Measurements from ENCODE around the gene ACSS1. TPM values are rescaled to one million over a fixed set of nuclear protein-coding genes. Genes with fewer than 3 reads are reported as not detected.

Gene ACSS1
- total RNA-seq (ENCODE audit: low replicate concordance): 1.1 and 14.0 TPM in 2 replicates

GRCh38 chr20:25058051-25058846, at the start of gene ACSS1:
Gene ACSS1, minus strand, starts transcription at chr20:25058139. Its CDS starts 37 bp downstream, at chr20:25058102.

GRCh38 chr20:25081730-25082497, 24.0 kb upstream of the ACSS1 start, which contains the start of gene VSX1:
Gene VSX1, minus strand, starts transcription at chr20:25082141. Its CDS starts 45 bp downstream, at chr20:25082096.

GRCh38 chr20:24992487-24993205, 65.3 kb downstream of the ACSS1 start, which contains the start of gene APMAP:
Gene APMAP, minus strand, starts transcription at chr20:24992751. Its CDS starts 63 bp downstream, at chr20:24992688.

Other genes with a start within 250 kb of the ACSS1 start
- gene CST7, start 108.9 kb downstream of the ACSS1 start, total RNA-seq (ENCODE audit: low replicate concordance): not detected in 2 replicates
- gene APMAP, start 65.4 kb downstream of the ACSS1 start, total RNA-seq (ENCODE audit: low replicate concordance): 59.9 and 104 TPM in 2 replicates
- not detected in 2 replicates for gene VSX1, start 24.0 kb upstream of the ACSS1 start, total RNA-seq (ENCODE audit: low replicate concordance)
- gene ENTPD6, start 137.6 kb upstream of the ACSS1 start, total RNA-seq (ENCODE audit: low replicate concordance): 28.3 and 44.9 TPM in 2 replicates
- 94.5 and 100 TPM in 2 replicates for gene PYGB, start 189.9 kb upstream of the ACSS1 start, total RNA-seq (ENCODE audit: low replicate concordance)

Data from smooth muscle cell of the coronary artery (primary cell).